DND-41 (cell line): ENCODE measurements around the gene TOR1B.
"Not testable (repeated sequence)": the region's sequence is repeated elsewhere in the genome, so short reads cannot be mapped to it uniquely, and the experiment has no call there.

Experiments
- ATAC-seq: fragments of 200-7000 bp; cut with Tn5 transposase; 3 replicates; pipeline ENCODE4 v1.9.1; 2021; ENCODE audit warnings: low read depth; ENCODE audit not compliant: insufficient read depth
- DNase-seq: peaks from one replicate; pipeline ENCODE4 v3.0.0-alpha.2; 2020
- H2AFZ ChIP-seq: 2 replicates; pipeline ENCODE4 v1.6.0; 2012; ENCODE audit warnings: low read depth, low read length
- H3K27ac ChIP-seq: 2 replicates; pipeline ENCODE4 v1.5.1; 2012; ENCODE audit warnings: low read length, inconsistent platforms
- H3K27me3 ChIP-seq: fragments of 200-600 bp; sonication (generic); 2 replicates; pipeline ENCODE4 v1.6.0; 2012; ENCODE audit warnings: low read length, mild to moderate bottlenecking, inconsistent platforms; ENCODE audit not compliant: insufficient read depth, poor library complexity
- H3K36me3 ChIP-seq: 2 replicates; pipeline ENCODE4 v1.5.1; 2012; ENCODE audit warnings: low read length, inconsistent platforms; ENCODE audit not compliant: insufficient read depth
- H3K4me1 ChIP-seq: 2 replicates; pipeline ENCODE4 v1.5.1; 2012; ENCODE audit warnings: mild to moderate bottlenecking, low read length; ENCODE audit not compliant: insufficient read depth
- H3K4me2 ChIP-seq: 2 replicates; pipeline ENCODE4 v1.6.0; 2012; ENCODE audit warnings: mild to moderate bottlenecking, moderate library complexity, low read length, inconsistent platforms; ENCODE audit not compliant: insufficient read depth
- H3K4me3 ChIP-seq, 2 experiments: fragments of 200-600 bp in 1 of 2; shearing (Covaris generic) in 1 of 2; 2 replicates each; pipeline ENCODE4 v1.5.1; 2012 to 2016; ENCODE audit warnings: inconsistent platforms in 2 of 2, low read length in 2 of 2, mild to moderate bottlenecking in 2 of 2, low read depth in 1 of 2, moderate library complexity in 1 of 2
- H3K79me2 ChIP-seq: 2 replicates; pipeline ENCODE4 v1.6.0; 2012; ENCODE audit warnings: low read length, inconsistent platforms; ENCODE audit not compliant: insufficient read depth
- H3K9ac ChIP-seq: 2 replicates; pipeline ENCODE4 v1.6.0; 2012; ENCODE audit warnings: low read depth, mild to moderate bottlenecking, inconsistent platforms, low read length, moderate library complexity
- H3K9me3 ChIP-seq: 2 replicates; pipeline ENCODE4 v1.5.1; 2012; ENCODE audit warnings: low read length, moderate library complexity, mild to moderate bottlenecking, inconsistent platforms; ENCODE audit not compliant: insufficient read depth, severe bottlenecking
- H4K20me1 ChIP-seq: 2 replicates; pipeline ENCODE4 v1.6.0; 2012; ENCODE audit warnings: low read length; ENCODE audit not compliant: insufficient read depth
- EZH2 ChIP-seq: IDR thresholded peaks from 3 replicates; pipeline ENCODE4 v1.6.1; 2012; ENCODE audit warnings: borderline replicate concordance, low read depth, mild to moderate bottlenecking, moderate library complexity, low read length, inconsistent platforms; ENCODE audit not compliant: severe bottlenecking
- TF ChIP-seq, protein P1 (sequence below): IDR thresholded peaks from 2 replicates; pipeline ENCODE4 v1.5.1; 2012; ENCODE audit warnings: borderline replicate concordance, low read length, moderate library complexity, mild to moderate bottlenecking; ENCODE audit not compliant: poor library complexity, severe bottlenecking; ENCODE audit errors: extremely low read depth

TOR1B gene

DNA sequence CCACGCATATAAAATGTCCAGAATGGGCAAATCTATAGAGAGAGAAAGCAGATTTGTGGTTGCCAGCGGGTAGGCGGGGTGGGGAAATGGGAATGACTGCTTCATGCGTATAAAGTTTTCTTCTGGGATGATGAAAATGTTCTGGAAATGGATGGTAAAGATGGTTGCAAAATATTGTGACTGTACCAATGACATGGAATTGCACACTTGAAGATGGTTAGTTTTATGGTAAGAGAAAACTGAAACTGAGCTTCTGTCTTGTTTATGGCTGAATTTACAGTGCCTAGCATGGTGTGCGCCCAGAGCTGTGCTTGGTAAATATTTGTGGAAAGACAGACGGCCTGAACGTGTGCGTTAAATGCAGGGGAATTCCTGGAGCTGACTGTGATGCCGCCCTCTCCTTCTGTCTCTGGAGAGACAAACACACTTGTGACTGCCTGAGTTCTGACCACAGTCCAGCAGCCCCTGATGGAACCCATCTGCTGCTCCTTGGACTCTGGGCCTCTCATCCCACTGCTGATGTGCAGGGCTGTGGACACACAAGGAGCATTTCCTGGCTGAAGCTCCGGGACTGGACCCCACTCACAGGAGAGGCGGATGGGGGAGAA, 41.6 kb upstream of the TOR1B start:
- Histone ChIP-seq H3K9me3 (no peaks in the 10 kb centered on the region), H3K27me3 (no peaks in the 10 kb centered on the region), H3K79me2 (no peaks in the 10 kb centered on the region), H3K4me1 (no peaks in the 10 kb centered on the region), H4K20me1 (no peaks in the 10 kb centered on the region), H3K36me3 (no peaks in the 10 kb centered on the region), H3K27ac (no peak overlapping the region), H3K4me3 (no peak overlapping the region), H3K4me2 (no peak overlapping the region), H2AFZ (no peak overlapping the region), H3K9ac (no peak overlapping the region)
- TF ChIP-seq EZH2, result no peak
- TF ChIP-seq, protein P1, sequence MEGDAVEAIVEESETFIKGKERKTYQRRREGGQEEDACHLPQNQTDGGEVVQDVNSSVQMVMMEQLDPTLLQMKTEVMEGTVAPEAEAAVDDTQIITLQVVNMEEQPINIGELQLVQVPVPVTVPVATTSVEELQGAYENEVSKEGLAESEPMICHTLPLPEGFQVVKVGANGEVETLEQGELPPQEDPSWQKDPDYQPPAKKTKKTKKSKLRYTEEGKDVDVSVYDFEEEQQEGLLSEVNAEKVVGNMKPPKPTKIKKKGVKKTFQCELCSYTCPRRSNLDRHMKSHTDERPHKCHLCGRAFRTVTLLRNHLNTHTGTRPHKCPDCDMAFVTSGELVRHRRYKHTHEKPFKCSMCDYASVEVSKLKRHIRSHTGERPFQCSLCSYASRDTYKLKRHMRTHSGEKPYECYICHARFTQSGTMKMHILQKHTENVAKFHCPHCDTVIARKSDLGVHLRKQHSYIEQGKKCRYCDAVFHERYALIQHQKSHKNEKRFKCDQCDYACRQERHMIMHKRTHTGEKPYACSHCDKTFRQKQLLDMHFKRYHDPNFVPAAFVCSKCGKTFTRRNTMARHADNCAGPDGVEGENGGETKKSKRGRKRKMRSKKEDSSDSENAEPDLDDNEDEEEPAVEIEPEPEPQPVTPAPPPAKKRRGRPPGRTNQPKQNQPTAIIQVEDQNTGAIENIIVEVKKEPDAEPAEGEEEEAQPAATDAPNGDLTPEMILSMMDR, result no peak
- ATAC-seq (no peak), DNase-seq (no peak)

- DNase-seq, result no peak
- H3K4me2 ChIP-seq, result no peak overlapping the region
- no peaks in the 10 kb centered on the region for H3K79me2 ChIP-seq
- TF ChIP-seq, protein P1, result no peak
- no peak for TF ChIP-seq EZH2
- no peak overlapping the region for H2AFZ ChIP-seq
- no peaks in the 10 kb centered on the region for H3K27me3 ChIP-seq
- no peaks in the 10 kb centered on the region for H3K36me3 ChIP-seq
- H3K9ac ChIP-seq, result no peak overlapping the region
- no peaks in the 10 kb centered on the region for H3K9me3 ChIP-seq
- H3K4me3 ChIP-seq, result no peak overlapping the region
- H4K20me1 ChIP-seq, result no peaks in the 10 kb centered on the region
- no peak for ATAC-seq
- H3K4me1 ChIP-seq, result no peaks in the 10 kb centered on the region
- H3K27ac ChIP-seq, result no peak overlapping the region
Observed at GRCh38 chr9:129761901-129762369, 41.0 kb upstream of the TOR1B start.

- H3K27ac ChIP-seq, H3K79me2 ChIP-seq, H3K4me3 ChIP-seq, H3K27me3 ChIP-seq, H3K9me3 ChIP-seq, H4K20me1 ChIP-seq, H2AFZ ChIP-seq, H3K9ac ChIP-seq, H3K36me3 ChIP-seq, H3K4me1 ChIP-seq, H3K4me2 ChIP-seq, DNase-seq, ATAC-seq: not testable (repeated sequence)
Observed at GRCh38 chr9:129762370-129762984, 40.5 kb upstream of the TOR1B start.

DNA sequence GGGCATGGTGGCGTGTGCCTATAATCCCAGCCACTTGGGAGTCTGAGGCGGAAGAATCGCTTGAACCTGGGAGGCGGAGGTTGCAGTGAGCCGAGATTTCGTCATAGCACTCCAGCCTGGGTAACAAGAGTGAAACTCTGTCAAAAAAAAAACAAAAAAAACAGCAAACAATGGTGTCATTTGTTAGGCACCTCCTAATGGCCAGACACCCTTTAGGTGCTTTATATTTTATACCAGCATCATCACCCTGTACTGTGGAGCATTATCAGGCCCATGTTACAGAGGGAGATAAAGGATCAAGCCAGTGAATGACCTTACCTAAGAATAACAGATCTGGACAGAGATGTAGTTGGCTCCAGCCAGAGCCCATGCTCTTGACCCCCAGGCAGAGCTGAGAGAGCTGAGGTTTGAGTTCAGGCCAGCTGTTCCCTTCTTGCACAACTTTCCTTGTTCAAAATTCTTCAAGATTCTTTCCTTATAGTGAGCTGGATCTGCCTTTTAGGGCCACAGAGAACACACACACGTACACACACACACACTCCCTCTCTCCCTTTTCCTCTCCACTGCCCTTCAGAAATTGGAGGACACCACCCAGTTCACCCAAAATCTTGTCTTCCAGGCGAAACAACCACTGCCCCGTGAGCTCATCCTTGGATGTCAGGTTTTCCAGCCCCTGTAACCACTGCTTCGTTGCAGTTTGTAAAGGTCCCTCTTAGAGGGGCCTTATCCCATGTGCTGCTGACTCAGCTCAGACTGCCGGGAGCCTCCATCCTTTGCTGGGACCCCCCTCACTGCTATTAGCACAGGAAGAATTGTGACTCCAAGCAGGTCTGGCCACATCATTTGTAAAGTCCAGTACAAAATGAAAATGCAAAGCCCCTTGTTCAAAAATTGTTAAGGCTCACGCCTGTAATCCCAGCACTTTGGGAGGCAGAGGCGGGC, 39.7 kb upstream of the TOR1B start:
- Histone ChIP-seq H3K79me2 (no peaks in the 10 kb centered on the region), H3K27ac (no peak overlapping the region), H4K20me1 (no peaks in the 10 kb centered on the region), H3K36me3 (no peaks in the 10 kb centered on the region), H2AFZ (no peak overlapping the region), H3K27me3 (no peaks in the 10 kb centered on the region), H3K4me3 (no peak overlapping the region), H3K9ac (no peak overlapping the region), H3K4me2 (no peak overlapping the region), H3K4me1 (no peaks in the 10 kb centered on the region), H3K9me3 (no peaks in the 10 kb centered on the region)
- TF ChIP-seq EZH2, result no peak
- TF ChIP-seq, protein P1, result no peak
- ATAC-seq, result no peak
- DNase-seq, result no peak
